ENCODE measurements around the gene REG1A.

REG1A gene

DNA sequence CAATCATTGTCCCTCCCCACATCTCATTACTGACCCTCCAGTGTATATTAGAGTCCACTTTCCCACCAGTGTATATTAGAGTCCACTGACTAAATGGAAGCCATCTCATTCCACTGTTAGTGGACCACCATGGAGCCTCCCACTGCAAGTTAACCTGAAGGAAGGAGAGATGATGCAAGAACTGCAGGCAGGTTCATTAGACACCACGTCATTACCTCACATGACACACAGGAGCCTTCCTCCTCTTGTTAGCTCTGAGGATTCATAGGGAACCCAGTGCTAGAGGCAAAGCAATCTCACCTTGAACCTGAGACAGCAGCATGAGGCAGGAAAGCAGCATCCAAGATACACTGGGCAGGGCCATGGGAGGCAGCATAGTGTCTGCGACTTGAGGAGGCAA, 38.7 kb downstream of the REG1A start:
- TF ChIP-seq, protein P1, sequence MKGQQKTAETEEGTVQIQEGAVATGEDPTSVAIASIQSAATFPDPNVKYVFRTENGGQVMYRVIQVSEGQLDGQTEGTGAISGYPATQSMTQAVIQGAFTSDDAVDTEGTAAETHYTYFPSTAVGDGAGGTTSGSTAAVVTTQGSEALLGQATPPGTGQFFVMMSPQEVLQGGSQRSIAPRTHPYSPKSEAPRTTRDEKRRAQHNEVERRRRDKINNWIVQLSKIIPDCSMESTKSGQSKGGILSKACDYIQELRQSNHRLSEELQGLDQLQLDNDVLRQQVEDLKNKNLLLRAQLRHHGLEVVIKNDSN (IDR thresholded peaks at IDR 0.05), result no peak
- TF ChIP-seq EP300 (IDR thresholded peaks at IDR 0.05; ENCODE audit: borderline replicate concordance), result no peak

- TF ChIP-seq, protein P2, sequence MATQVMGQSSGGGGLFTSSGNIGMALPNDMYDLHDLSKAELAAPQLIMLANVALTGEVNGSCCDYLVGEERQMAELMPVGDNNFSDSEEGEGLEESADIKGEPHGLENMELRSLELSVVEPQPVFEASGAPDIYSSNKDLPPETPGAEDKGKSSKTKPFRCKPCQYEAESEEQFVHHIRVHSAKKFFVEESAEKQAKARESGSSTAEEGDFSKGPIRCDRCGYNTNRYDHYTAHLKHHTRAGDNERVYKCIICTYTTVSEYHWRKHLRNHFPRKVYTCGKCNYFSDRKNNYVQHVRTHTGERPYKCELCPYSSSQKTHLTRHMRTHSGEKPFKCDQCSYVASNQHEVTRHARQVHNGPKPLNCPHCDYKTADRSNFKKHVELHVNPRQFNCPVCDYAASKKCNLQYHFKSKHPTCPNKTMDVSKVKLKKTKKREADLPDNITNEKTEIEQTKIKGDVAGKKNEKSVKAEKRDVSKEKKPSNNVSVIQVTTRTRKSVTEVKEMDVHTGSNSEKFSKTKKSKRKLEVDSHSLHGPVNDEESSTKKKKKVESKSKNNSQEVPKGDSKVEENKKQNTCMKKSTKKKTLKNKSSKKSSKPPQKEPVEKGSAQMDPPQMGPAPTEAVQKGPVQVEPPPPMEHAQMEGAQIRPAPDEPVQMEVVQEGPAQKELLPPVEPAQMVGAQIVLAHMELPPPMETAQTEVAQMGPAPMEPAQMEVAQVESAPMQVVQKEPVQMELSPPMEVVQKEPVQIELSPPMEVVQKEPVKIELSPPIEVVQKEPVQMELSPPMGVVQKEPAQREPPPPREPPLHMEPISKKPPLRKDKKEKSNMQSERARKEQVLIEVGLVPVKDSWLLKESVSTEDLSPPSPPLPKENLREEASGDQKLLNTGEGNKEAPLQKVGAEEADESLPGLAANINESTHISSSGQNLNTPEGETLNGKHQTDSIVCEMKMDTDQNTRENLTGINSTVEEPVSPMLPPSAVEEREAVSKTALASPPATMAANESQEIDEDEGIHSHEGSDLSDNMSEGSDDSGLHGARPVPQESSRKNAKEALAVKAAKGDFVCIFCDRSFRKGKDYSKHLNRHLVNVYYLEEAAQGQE (IDR thresholded peaks at IDR 0.05; ENCODE audit: low read depth), result no peak
- TF ChIP-seq NFIC (IDR thresholded peaks at IDR 0.05), result no peak
- TF ChIP-seq MAX (IDR thresholded peaks at IDR 0.05), result no peak
- TF ChIP-seq, protein P1 (IDR thresholded peaks at IDR 0.05), result no peak
- no peak for TF ChIP-seq EP300 (IDR thresholded peaks at IDR 0.05; ENCODE audit: borderline replicate concordance)
- TF ChIP-seq RAD21 (IDR thresholded peaks at IDR 0.05; ENCODE audit: low read depth), result no peak
- TF ChIP-seq FOXM1 (IDR thresholded peaks at IDR 0.05; ENCODE audit: borderline replicate concordance, low read depth), result no peak
- TF ChIP-seq CREB1 (IDR thresholded peaks at IDR 0.05; ENCODE audit: low read depth), result no peak
- TF ChIP-seq YY1 (IDR thresholded peaks at IDR 0.05; ENCODE audit: low read depth), result no peak
- no peak for TF ChIP-seq ZBTB7A (IDR thresholded peaks at IDR 0.05; ENCODE audit: low read depth)
- no peak for TF ChIP-seq TEAD4 (IDR thresholded peaks at IDR 0.05)
- no peak for TF ChIP-seq EGR1 (IDR thresholded peaks at IDR 0.05)
- TF ChIP-seq TCF12 (IDR thresholded peaks at IDR 0.05; ENCODE audit: low read depth), result no peak
- TF ChIP-seq TAF1 (IDR thresholded peaks at IDR 0.05; ENCODE audit: low read depth), result no peak
These were observed 39.4 kb downstream of the REG1A start, which contains the start of gene REG3A for GRCh38 chr2:79159653-79160052. TSS of gene REG3A (minus strand) at chr2:79159753. CDS start at chr2:79159405, 348 bp downstream.

DNA sequence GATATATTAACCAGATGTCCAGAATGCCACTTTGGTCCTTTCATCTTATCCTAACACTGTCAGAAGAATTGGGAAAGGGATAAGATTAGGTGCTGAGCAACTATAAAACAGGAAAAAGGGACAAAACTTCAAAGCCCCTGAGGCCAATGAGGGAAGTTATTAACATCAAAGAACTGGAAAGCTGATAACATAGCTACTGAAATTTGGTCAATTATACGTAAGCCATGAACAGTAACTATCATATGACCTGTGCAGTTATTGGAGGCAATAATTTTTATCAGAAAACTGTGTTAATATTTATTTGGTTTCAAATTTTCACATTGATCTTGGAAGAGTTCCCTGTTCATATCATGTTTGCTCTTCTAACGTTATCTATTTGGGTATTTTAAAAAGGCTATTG, 41.8 kb downstream of the REG1A start:
- TF ChIP-seq TAF1 (IDR thresholded peaks at IDR 0.05; ENCODE audit: low read depth) (no peak), NFIC (IDR thresholded peaks at IDR 0.05) (no peak), CREB1 (IDR thresholded peaks at IDR 0.05; ENCODE audit: low read depth) (no peak), YY1 (IDR thresholded peaks at IDR 0.05; ENCODE audit: low read depth) (no peak)

GRCh38 chr2:79162801-79163200, 42.5 kb downstream of the REG1A start:
- no peak for TF ChIP-seq YY1 (IDR thresholded peaks at IDR 0.05; ENCODE audit: low read depth)
- TF ChIP-seq CREB1 (IDR thresholded peaks at IDR 0.05; ENCODE audit: low read depth), result no peak
- no peak for TF ChIP-seq EGR1 (IDR thresholded peaks at IDR 0.05)
- TF ChIP-seq TAF1 (IDR thresholded peaks at IDR 0.05; ENCODE audit: low read depth), result no peak

- TF ChIP-seq EP300 (IDR thresholded peaks at IDR 0.05; ENCODE audit: borderline replicate concordance) (no peak), CREB1 (IDR thresholded peaks at IDR 0.05; ENCODE audit: low read depth) (no peak), TAF1 (IDR thresholded peaks at IDR 0.05; ENCODE audit: low read depth) (no peak)
- TF ChIP-seq, protein P1 (IDR thresholded peaks at IDR 0.05), result no peak
These were observed 51.2 kb downstream of the REG1A start for GRCh38 chr2:79171348-79171958.

Data from Ishikawa (cell line).